Hepatocyte (in vitro differentiated cells): ENCODE results near the gene ODF2. TPM values are rescaled to one million over a fixed set of nuclear protein-coding genes. Genes with fewer than 3 reads are reported as not detected.
A peak's percentile ranks its signal among the peaks of the same experiment; 100 is the strongest.

Experiments
- DNase-seq: peaks from one replicate; pipeline ENCODE4 v3.0.0-alpha.2; 2016; ENCODE audit warnings: low spot score
- H2AFZ ChIP-seq: fragments of 200-600 bp; sonication (generic); 2 replicates; pipeline ENCODE4 v1.6.0; 2016; ENCODE audit warnings: antibody characterized with exemption, mild to moderate bottlenecking
- H3K27ac ChIP-seq: fragments of 200-600 bp; sonication (generic); 2 replicates; pipeline ENCODE4 v1.5.1; 2016; ENCODE audit warnings: mild to moderate bottlenecking
- H3K27me3 ChIP-seq: fragments of 200-600 bp; sonication (generic); 2 replicates; pipeline ENCODE4 v1.6.1; 2016
- H3K36me3 ChIP-seq: fragments of 200-600 bp; sonication (generic); replicated peaks from 2 replicates; pipeline ENCODE4 v1.5.1; 2016; ENCODE audit warnings: low read depth; ENCODE audit not compliant: insufficient read depth
- H3K4me1 ChIP-seq: fragments of 200-600 bp; sonication (generic); 2 replicates; pipeline ENCODE4 v1.5.1; 2016; ENCODE audit warnings: mild to moderate bottlenecking, moderate library complexity; ENCODE audit not compliant: insufficient read depth
- H3K4me2 ChIP-seq: fragments of 200-600 bp; sonication (generic); 2 replicates; pipeline ENCODE4 v1.6.0; 2016
- H3K4me3 ChIP-seq: fragments of 200-600 bp; sonication (generic); 2 replicates; pipeline ENCODE4 v1.5.1; 2016; ENCODE audit warnings: mild to moderate bottlenecking
- H3K79me2 ChIP-seq: fragments of 200-600 bp; sonication (generic); 2 replicates; pipeline ENCODE4 v1.6.0; 2017; ENCODE audit warnings: mild to moderate bottlenecking
- H3K9me2 ChIP-seq: fragments of 200-600 bp; sonication (generic); replicated peaks from 2 replicates; pipeline ENCODE4 v1.6.0; 2017; ENCODE audit warnings: mild to moderate bottlenecking; ENCODE audit not compliant: insufficient read depth
- H3K9me3 ChIP-seq: fragments of 200-600 bp; sonication (generic); 2 replicates; pipeline ENCODE4 v1.5.1; 2016; ENCODE audit warnings: low read depth, mild to moderate bottlenecking
- H4K20me1 ChIP-seq: fragments of 200-600 bp; sonication (generic); 2 replicates; pipeline ENCODE4 v1.6.0; 2016; ENCODE audit warnings: mild to moderate bottlenecking; ENCODE audit not compliant: insufficient read depth, poor library complexity, severe bottlenecking
- EZH2 ChIP-seq: fragments of 200-600 bp; sonication (generic); IDR thresholded peaks from 2 replicates; pipeline ENCODE4 v1.6.1; 2016; ENCODE audit warnings: antibody characterized with exemption, mild to moderate bottlenecking, borderline replicate concordance
- EZH2phosphoT487 ChIP-seq: fragments of 200-600 bp; sonication (generic); IDR thresholded peaks from one replicate; pipeline ENCODE4 v1.6.1; 2018; ENCODE audit warnings: antibody characterized with exemption, mild to moderate bottlenecking, low read depth, moderate library complexity; ENCODE audit not compliant: unreplicated experiment, severe bottlenecking
- WGBS: methylation state at CpG from one replicate; pipeline ENCODE4 v1.1.6; 2016; ENCODE audit warnings: low lambda C conversion rate; ENCODE audit errors: missing lambda C conversion rate; 5-methylcytosine and 5-hydroxymethylcytosine counted together
- polyA plus RNA-seq: library from polyadenylated mRNA; unstranded; fragments of >200 nt; fragmentation: Nextera tagmentation; extraction: Ambion mirVana; gene quantifications from 2 replicates; pipeline ENCODE4 v1.2.1, GENCODE V29; 2016
- total RNA-seq: library from RNA; depleted of rRNA; stranded (reverse); fragments of >200 nt; gene quantifications from 2 replicates; pipeline ENCODE4 v1.2.3, GENCODE V29; 2014
- TF ChIP-seq, protein P1 (sequence below): fragments of 200-600 bp; sonication (generic); IDR thresholded peaks from 2 replicates; pipeline ENCODE4 v1.5.1; 2016; ENCODE audit warnings: antibody characterized with exemption, mild to moderate bottlenecking; ENCODE audit not compliant: poor library complexity

Gene ODF2
- total and polyA plus RNA-seq, 2 experiments from 2014 or later = 18.4 to 20.5 TPM

DNA sequence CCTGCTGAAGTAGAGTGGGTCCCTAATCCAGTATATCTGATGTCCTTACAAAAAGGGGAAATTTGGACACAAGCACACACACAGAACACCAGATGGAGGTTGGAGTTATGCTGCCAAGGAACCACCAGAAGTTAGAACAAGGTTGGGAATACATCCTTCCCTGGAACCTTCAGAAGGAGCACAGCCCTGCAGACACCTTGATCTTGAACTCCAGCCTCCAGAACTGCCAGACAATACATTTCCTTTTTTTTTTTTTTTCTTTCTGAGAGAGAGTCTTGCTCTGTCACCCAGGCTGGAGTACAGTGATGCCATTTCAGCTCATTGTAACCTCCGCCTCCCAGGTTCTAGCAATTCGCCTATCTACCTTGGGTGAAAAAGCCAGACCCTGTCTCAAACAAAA lies 7.1 kb upstream of the ODF2 start:
- Histone ChIP-seq H3K4me2 (no peak overlapping the region), H3K9me3 (no peaks in the 10 kb centered on the region), H2AFZ (no peak overlapping the region), H3K36me3 (no peaks in the 10 kb centered on the region), H3K4me1 (no peaks in the 10 kb centered on the region), H3K9me2 (no peaks in the 10 kb centered on the region), H3K27ac (no peak overlapping the region), H3K27me3 (no peaks in the 10 kb centered on the region), H3K4me3 (no peak overlapping the region), H3K79me2 (no peaks in the 10 kb centered on the region), H4K20me1 (no peaks in the 10 kb centered on the region)
- TF ChIP-seq EZH2 (no peak), EZH2phosphoT487 (no peak)
- TF ChIP-seq, protein P1, sequence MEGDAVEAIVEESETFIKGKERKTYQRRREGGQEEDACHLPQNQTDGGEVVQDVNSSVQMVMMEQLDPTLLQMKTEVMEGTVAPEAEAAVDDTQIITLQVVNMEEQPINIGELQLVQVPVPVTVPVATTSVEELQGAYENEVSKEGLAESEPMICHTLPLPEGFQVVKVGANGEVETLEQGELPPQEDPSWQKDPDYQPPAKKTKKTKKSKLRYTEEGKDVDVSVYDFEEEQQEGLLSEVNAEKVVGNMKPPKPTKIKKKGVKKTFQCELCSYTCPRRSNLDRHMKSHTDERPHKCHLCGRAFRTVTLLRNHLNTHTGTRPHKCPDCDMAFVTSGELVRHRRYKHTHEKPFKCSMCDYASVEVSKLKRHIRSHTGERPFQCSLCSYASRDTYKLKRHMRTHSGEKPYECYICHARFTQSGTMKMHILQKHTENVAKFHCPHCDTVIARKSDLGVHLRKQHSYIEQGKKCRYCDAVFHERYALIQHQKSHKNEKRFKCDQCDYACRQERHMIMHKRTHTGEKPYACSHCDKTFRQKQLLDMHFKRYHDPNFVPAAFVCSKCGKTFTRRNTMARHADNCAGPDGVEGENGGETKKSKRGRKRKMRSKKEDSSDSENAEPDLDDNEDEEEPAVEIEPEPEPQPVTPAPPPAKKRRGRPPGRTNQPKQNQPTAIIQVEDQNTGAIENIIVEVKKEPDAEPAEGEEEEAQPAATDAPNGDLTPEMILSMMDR = no peak
- DNase-seq = no peak
- WGBS = 91% methylated on average over 2 of the region's 2 CpGs

DNA sequence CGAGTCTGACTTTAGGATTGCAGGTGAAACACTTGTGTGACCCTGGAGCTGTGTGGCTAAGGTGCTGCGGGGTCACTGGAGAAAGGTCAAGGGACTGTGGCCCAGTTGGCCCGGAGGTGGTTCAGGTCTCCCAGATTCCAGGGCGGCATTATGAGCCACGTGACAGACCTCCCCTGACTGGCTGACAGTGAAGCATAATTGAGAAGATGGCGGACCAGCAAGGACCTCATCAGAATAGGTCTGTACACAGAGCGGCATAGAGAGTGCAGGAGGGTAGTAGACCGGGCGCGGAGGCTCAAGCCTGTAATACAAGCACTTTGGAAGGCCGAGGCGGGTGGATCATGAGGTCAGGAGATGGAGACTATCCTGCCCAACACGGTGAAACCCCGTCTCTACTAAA lies 815 bp upstream of the ODF2 start:
- Histone ChIP-seq H3K9me3 (no peaks in the 10 kb centered on the region), H2AFZ (no peak overlapping the region), H3K27me3 (no peaks in the 10 kb centered on the region), H3K4me2 (no peak overlapping the region), H3K9me2 (no peaks in the 10 kb centered on the region), H3K4me1 (peaks cover 6% of the 10 kb centered on the region), H4K20me1 (no peaks in the 10 kb centered on the region), H3K79me2 (peaks cover 12% of the 10 kb centered on the region), H3K36me3 (no peaks in the 10 kb centered on the region), H3K27ac (no peak overlapping the region), H3K4me3 (no peak overlapping the region)
- TF ChIP-seq EZH2phosphoT487 = no peak
- no peak for TF ChIP-seq EZH2
- TF ChIP-seq, protein P1 = no peak
- WGBS = 93% methylated on average over 14 of the region's 14 CpGs
- DNase-seq = no peak

DNA sequence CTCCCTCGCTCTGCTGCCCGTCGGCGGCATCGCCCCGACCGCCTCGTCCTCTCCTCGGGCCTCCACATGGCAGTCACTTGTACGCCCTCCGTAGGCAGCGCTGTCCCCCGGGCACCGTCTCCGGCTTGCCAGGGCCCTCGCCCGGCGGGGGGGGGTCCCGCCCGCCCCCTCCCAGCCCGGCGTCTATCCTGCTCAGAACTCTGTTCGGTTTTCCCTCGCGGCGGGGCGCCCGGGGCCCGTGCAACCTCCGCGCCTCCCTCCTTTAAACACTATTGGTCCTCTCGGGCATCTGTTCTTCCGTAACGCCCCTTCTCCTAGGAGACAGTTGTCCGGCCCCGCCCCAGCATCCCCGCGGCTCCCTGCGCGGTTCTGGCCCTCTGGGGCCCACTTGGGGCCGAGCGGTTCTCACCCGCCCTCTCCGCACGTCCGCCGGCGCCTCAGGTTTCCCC lies 831 bp downstream of the ODF2 start:
- Histone ChIP-seq H2AFZ (peak overlapping the region; percentile 86), H3K4me1 (peaks cover 6% of the 10 kb centered on the region)

More for the DNA sequence above, 831 bp downstream of the ODF2 start:
- TF ChIP-seq, protein P1 = no peak
- TF ChIP-seq EZH2 (no peak), EZH2phosphoT487 (no peak)
- Histone ChIP-seq H3K79me2 (peaks cover 12% of the 10 kb centered on the region), H3K9me3 (no peaks in the 10 kb centered on the region), H3K27me3 (no peaks in the 10 kb centered on the region), H4K20me1 (no peaks in the 10 kb centered on the region), H3K27ac (peak overlapping the region; percentile 86), H3K4me2 (peak overlapping the region; percentile 94), H3K36me3 (no peaks in the 10 kb centered on the region), H3K4me3 (peak overlapping the region; percentile 63), H3K9me2 (no peaks in the 10 kb centered on the region)
- 0% methylated on average over 7 of the region's 48 CpGs for WGBS
- peak; percentile 81 for DNase-seq
